Activated CD4-positive, alpha-beta T cell treated with anti-CD3 and anti-CD28 coated beads for 1 hour (primary cell): Measurements from ENCODE around the gene CUEDC2.
A peak's percentile ranks its signal among the peaks of the same experiment; 100 is the strongest.

Experiments used
- DNase-seq: peaks from one replicate; pipeline ENCODE4 v3.0.0-alpha.2; 2020

CUEDC2 gene

DNA sequence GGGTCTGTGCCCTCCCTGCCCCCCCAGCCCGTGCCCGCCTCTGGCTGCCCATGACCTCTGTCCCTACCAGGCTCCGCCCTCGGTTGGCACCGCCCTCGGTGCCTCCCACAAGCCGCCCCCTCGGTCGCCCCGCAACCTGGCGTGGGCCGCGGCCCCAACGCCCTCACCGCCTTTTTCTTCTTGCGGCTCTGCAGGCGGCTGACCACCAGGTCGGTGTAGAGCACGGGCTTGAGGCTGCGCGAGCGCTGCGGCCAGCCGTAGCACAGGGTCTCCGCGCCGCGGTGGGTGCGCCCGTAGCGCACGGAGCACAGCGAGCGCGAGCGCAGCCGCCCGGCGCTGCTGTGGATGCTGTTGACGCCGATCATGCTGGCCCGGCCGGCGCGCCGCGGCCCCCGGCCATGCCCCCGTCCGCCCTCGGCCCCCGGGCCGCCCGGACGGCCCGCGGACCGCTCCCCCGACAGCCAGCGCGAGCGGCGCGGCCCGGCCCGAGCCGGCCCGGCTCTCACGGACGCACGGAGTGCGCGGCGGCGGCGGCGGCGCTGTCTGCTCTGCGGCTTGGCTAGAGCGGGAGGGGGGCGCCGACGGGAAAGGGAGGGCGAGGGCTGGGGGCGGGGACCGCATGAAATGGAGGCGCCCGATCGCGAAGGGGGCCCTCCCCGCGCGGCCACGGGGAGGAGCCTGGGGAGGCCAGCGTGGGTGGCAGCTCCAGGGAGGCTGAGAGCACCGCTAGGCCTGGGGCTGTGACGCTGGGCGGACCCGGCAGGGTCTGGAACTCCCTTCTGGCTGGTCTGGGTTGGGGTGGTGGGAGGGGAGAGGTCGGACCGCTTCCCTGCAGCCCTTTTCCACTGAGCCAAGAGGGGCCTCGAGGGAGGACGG lies 23.4 kb downstream of the CUEDC2 start:
- DNase-seq = peak; percentile 72

DNA sequence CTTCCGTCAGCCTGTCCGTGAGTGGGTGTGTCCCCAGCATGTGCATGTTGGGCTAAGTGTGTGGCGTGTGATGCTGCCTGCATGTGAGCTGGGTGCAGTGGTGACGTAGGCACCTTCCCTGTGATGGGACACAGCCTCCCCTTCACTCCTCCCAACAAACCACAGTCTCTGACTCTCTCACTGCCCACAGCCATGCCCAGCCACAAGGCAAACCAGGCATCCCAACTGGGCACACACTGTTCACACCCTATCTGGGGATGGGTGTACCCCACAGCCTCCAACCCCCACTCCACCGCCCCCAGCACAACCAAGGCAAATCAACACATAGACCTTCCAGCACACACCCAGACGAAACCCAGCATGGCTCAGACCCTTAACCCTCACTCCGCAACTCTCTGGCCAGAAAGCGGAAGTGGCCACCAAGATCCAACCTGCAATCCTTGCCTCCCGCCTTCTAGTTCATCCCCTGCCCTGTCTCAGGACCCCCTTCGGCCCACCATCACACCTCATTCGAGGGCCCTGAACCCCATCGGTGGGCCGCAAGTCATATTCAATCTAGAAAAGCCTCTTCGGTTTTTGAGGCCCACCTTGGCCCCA lies 24.1 kb downstream of the CUEDC2 start:
- DNase-seq = no peak

DNA sequence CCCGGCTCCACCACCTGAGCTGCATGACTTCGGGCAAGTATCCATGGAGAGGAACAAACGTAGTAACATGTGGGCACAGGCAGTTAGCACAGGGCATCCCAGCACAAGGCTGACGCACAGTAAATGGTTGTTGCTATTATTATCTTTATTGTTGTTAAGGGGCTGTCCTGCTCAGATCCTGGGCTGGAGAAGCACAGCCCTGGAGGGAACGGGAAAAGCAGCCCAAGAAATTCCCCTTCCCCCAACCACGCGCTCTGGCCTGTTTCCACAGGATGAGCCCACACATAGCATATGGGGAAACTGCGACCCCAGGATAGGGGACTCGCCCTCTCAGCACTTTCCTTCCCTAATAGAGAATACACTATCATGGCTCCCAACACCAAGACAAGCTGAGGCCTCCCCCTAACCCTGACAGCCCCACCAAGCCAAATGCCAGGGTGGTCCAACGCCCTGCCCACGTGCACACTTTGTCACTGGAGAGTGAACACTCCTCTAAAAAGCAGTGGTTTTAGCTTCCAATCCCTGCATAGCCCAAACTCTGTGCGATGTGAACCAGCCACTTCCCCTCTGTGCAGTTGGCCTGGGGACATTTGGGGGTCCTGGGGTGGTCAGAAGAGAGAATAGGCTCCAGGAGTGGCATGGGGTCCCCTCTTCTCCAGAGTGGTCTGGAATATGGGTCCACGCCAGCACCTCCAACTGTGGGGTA lies 24.8 kb downstream of the CUEDC2 start:
- no peak for DNase-seq

DNA sequence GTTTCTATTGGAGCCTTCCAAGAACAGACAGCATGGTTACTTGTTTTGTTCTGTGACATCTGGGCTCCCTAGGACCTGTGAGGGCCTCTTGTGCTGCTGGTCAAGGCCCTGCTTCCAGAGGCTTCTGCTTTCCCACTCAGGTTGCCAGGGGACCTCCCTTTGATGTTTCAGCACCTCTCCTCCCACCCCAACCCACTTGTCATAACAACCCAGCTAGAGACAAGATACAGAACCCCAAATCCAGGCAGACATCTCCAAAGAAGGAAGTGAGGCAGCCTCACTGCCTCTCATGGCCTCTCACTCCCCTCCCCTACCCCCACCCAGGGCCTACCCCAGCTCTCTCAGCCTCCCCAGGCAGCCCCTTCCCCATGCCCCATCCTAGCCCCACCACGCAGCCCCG lies 25.6 kb downstream of the CUEDC2 start:
- DNase-seq = no peak

DNA sequence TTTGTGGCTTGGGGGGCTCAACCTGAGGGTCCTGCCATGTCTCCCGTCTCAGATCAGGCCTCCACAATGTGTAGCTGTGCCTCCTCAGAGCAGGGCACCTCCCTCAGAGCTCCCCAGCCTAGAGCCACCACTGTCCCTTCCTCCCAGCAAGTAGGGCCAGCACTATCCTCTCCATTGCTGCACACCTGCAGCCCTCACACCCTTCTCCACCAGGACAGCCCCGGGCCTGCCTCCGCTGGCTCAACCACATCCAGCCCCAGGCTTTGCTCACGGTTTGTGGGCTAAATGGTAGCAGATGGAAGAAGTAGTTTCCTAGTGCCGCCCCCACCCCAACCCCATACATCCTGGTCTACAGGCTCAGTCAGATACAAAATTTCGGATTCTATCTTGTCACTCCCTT lies 26.7 kb downstream of the CUEDC2 start:
- no peak for DNase-seq

DNA sequence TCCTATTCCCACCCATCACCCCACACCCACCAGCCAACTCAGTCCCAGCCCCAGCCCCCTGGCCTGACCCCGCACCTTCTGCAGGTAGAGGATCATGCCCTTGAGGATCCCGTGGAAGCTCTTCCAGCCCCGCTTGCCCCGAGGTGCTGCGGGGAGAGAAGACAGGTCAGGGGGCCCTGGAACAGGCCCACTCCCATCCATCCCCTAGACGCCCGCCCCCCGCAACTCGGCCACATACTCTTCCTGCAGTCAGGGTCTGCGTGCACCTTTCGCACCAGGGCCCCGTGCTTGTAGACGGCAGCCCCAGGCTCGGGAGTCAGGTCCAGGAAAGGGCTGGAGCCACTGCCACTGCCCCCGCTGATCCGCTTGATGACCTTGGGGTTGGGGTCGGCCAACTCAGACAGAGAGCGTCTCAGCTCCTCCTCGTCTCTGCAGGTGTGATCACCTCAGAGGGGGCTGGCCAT lies 27.2 kb downstream of the CUEDC2 start:
- DNase-seq = no peak

DNA sequence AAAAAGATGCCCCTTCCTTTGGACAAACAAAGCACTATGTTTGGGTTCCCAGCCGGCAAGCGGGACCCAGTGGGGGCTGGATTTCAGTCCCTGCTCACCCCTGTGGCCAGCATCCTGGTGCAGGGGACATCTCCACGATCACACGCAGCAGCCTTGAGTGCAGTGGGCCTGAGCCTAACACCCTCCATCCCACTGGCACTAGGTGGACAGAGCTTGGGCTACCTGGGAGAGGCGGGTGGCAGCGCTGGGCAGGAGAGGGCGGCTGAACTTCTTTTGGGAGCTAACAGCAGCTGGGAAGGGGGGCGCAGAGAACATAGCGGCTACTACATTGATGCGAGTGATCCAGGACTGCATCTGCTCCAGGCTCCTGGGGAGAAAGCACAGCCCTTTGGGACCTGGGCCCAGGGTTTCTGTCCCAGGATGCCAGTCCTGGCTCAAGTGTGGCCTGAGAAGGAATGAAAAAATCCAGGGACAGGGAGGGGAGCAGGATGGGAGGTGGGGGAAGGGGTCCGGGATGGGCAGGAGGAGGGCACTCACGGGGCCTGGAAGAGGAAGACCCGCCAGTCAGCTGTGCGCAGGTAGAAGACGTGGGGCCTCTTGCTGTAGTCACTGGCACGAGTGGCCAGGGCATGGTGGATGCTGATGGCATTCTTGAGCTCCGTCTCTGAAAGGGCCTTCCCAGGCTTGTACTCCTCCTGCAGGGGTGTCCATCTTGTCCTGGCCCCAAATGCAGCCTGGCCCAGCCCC lies 27.8 kb downstream of the CUEDC2 start:
- no peak for DNase-seq

DNA sequence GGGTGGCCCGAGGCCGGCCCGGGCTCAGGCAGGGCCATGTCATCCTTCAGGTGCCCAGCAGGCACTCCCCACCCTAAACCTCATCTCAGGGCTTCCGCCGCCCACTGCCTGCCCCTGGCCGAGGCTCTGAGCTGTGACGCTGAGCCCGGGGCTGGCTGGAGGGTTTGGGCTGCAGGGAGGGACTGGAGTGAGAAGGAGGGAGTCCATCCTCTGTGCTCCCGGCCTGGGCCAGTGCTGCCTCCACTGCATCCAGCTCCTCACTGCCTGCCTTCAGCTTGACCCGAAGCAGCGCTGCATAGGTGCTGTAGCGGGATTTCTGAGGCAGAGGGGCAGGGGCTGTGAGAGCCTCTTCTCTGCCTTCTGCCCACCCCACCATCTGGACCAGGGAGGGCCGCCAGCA lies 29.3 kb downstream of the CUEDC2 start:
- DNase-seq = no peak

DNA sequence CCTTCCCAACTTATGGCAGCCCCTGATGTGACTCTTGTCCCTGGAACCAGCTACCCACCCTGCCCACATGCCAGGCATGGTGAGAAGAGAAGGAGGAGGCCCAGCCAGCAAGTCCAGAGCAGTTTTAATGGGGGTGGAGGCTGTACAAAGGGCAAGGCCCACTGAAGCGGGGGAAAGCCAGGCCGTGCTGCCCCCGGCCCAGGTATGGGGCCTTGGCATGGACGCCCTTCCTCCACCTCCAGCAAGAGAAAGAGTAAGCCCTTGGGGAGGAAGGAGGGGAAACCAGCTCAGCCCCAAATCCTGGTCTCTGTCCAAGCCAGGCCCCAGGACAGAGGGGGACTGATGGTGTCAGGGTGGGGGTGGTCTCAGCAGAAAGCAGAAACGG lies 29.9 kb downstream of the CUEDC2 start:
- no peak for DNase-seq

DNA sequence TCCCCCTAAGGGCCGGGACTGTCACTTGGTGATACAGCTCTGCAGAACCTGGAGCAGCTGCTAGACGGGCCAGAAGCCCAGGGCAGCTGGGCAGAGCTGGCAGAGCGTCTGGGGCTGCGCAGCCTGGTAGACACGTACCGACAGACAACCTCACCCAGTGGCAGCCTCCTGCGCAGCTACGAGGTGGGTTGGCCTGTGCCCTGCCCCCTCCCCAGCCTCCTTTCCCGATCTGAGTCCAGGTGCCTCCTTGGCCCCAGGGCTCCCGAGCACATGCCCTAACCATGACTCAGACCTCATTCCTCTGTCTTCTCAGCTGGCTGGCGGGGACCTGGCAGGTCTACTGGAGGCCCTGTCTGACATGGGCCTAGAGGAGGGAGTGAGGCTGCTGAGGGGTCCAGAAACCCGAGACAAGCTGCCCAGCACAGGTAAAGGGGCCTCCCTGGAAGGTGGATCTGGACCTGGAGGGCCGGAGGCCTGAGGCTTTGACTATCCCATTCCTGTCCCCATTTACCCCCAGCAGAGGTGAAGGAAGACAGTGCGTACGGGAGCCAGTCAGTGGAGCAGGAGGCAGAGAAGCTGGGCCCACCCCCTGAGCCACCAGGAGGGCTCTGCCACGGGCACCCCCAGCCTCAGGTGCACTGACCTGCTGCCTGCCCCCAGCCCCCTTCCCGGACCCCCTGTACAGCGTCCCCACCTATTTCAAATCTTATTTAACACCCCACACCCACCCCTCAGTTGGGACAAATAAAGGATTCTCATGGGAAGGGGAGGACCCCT lies 30.5 kb downstream of the CUEDC2 start:
- DNase-seq = no peak

DNA sequence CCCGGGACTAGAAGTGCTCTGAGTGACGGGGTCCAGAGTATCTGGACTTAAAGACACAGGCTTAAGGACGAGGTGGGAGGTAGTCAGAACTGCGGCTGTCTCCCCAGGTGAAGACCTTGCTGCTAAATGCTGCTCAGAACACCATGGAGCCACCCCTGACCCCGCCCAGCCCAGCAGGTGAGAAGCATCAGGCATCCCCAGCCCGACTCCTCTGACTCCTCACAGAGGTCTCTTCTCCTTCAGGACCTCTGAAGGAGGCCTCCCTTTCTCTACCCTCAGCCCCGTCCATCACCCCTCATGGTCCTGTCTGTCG lies 31.1 kb downstream of the CUEDC2 start:
- no peak for DNase-seq

DNA sequence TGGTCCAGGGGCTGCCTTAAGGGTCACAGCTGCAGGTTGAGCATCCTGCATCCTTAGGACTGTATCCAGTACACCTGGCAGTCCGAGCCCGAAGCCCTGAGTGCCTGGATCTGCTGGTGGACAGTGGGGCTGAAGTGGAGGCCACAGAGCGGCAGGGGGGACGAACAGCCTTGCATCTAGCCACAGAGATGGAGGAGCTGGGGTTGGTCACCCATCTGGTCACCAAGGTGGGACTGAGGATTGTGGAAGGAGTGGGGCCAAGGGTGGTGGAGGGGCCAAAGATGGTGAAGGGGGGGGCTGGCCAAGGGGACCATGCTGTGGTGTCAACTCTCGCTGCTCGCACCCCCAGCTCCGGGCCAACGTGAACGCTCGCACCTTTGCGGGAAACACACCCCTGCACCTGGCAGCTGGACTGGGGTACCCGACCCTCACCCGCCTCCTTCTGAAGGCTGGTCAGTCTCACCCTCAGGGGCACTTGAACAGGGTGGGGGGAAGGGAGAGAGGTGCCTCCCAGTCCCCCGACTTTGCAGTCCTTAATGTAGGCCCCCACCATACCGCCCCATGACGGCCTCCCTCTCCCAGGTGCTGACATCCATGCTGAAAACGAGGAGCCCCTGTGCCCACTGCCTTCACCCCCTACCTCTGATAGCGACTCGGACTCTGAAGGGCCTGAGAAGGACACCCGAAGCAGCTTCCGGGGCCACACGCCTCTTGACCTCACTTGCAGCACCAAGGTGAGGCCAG lies 31.6 kb downstream of the CUEDC2 start:
- DNase-seq = no peak

DNA sequence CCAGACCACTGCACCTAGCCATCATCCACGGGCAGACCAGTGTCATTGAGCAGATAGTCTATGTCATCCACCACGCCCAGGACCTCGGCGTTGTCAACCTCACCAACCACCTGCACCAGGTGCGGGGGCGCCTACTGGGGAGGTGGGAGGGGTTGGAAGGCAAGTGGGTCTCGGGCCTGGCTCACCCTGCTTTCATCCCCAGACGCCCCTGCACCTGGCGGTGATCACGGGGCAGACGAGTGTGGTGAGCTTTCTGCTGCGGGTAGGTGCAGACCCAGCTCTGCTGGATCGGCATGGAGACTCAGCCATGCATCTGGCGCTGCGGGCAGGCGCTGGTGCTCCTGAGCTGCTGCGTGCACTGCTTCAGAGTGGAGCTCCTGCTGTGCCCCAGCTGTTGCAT lies 32.3 kb downstream of the CUEDC2 start:
- DNase-seq = no peak

DNA sequence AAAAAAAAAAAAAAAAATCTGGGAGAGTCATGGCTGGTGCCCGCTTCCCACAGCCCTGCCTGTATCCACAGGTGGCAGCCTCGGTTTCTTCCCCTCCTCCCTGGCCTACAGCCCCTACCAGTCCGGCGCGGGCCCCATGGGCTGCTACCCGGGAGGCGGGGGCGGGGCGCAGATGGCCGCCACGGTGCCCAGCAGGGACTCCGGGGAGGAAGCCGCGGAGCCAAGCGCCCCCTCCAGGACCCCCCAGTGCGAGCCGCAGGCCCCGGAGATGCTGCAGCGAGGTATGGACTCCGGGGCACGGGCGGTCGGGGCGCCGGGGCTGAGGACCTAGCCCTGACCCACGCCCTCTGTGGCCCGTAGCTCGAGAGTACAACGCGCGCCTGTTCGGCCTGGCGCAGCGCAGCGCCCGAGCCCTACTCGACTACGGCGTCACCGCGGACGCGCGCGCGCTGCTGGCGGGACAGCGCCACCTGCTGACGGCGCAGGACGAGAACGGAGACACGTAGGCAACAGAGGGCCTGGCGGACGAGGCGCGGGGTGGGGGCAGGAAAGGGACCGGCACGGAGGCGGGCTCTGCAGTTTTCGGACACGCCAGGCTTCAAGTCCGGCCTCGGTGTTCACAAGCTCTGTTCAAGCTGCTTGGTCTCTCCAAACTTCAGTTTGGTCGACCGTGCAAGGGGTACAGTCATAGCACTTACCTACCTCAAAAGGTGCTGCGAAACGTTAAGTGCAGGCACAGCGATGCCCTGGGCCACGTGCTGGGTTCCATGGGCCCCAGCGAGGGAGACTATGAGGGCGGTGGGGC lies 33.0 kb downstream of the CUEDC2 start:
- DNase-seq = peak; percentile 81

DNA sequence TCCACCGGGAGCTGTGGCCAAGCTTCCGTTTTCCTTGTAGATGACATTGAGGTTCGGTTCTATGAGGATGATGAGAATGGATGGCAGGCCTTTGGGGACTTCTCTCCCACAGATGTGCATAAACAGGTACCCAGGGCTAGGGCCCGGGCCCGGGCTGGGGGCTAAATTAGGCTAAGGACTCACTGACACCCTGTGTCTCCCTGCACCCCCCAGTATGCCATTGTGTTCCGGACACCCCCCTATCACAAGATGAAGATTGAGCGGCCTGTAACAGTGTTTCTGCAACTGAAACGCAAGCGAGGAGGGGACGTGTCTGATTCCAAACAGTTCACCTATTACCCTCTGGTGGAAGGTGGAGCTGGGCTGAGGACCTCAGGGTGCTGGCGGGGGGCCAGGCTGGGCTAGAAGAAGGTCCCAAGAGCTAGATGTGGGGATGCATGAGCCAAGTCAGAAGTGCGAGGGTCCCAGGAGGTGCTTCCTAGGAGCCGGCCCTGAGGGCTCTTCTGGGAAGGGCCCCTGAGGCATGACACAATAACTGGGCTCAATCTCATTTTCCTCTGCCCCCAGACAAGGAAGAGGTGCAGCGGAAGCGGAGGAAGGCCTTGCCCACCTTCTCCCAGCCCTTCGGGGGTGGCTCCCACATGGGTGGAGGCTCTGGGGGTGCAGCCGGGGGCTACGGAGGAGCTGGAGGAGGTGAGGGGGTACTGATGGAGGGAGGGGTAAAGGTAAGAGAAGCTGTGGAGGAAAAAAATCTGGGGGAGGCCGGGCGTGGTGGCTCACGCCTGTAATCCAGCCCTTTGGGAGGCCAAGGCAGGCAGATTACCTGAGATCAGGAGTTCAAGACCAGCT lies 34.0 kb downstream of the CUEDC2 start:
- DNase-seq = no peak

DNA sequence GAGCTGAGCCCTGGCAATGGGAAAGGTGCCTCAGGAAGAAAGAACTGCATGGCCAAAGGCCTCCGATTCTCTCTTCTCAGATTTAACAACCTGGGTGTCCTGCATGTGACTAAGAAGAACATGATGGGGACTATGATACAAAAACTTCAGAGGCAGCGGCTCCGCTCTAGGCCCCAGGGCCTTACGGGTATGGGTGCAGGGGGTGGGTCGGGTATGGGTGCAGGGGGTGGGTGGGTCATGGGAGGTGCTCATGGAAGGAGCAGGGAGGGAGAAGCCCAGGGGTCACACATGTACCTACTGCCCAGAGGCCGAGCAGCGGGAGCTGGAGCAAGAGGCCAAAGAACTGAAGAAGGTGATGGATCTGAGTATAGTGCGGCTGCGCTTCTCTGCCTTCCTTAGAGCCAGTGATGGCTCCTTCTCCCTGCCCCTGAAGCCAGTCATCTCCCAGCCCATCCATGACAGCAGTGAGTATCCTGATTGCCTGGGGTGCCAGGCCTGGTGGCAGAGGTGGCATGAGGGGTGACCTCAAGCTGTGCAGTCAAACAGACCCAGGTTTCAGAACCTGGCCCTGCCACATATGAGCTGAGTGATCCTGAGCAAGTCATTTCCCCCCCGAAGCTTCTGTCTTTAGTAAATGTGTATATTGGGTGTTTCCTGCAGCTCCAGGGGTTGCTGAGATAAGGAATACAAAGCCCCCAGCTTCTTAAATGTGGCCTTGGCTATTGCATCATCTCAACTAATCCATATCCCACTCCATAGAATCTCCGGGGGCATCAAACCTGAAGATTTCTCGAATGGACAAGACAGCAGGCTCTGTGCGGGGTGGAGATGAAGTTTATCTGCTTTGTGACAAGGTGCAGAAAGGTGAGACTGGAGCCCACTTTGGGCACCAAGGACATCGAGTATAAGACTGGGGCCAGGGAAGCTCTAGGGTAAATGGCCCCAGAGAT lies 34.9 kb downstream of the CUEDC2 start:
- DNase-seq = no peak

DNA sequence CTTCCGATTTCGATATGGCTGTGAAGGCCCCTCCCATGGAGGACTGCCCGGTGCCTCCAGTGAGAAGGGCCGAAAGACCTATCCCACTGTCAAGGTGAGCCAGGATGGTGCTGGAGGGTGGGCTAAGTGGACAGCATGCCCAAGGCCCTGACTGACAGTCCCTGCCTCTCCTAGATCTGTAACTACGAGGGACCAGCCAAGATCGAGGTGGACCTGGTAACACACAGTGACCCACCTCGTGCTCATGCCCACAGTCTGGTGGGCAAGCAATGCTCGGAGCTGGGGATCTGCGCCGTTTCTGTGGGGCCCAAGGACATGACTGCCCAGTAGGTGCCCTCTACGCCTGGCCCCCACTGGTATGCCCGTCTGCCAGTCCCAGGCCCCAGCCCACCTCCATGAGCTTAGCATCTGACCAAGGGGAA lies 35.6 kb downstream of the CUEDC2 start:
- DNase-seq = no peak

DNA sequence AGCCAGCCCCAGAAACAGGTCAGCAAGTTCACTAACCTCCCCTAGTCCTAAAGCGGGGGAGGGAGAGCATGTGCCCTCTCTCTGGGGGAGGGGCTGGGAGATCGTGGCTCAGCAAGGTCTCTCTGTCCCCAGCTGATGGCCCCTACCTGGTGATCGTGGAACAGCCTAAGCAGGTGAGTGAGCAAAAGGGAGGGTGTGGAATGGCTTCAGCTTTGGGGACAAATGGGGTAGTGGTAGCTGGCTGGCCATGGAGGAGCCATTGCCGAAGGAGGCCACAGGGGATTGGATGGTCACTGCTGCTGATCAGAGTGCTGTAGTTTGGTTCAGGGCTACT lies 36.1 kb downstream of the CUEDC2 start:
- no peak for DNase-seq
